Activated naive CD4-positive, alpha-beta T cell treated with anti-CD3 and anti-CD28 coated beads, Interleukin-2, amount 50 U/mL, for 72 hours (primary cell): ENCODE data around the gene GCK. TPM values are rescaled to one million over a fixed set of nuclear protein-coding genes. Genes with fewer than 3 reads are reported as not detected.

Experiments
- ATAC-seq, 2 donors: fragments of 150-1000 bp; cut with Tn5 transposase; 2 replicates each; pipeline ENCODE4 v1.10.0; 2021; ENCODE audit warnings: mild to moderate bottlenecking in 2 of 2, moderate library complexity in 2 of 2
- DNase-seq, 2 donors: peaks; one replicate each; pipeline ENCODE4 v3.0.0; 2021 to 2022; ENCODE audit warnings: low spot score in 2 of 2
- H3K27ac Mint-ChIP-seq, 2 donors: one replicate each; pipeline ENCODE4 v1.8.0; 2022; ENCODE audit warnings: mild to moderate bottlenecking in 2 of 2, mixed read lengths in 2 of 2
- H3K36me3 Mint-ChIP-seq, 2 donors: one replicate each; pipeline ENCODE4 v1.8.0; 2022; ENCODE audit warnings: mixed read lengths in 2 of 2
- H3K9me3 Mint-ChIP-seq, 2 donors: one replicate each; pipeline ENCODE4 v1.8.0; 2022; ENCODE audit warnings: mixed read lengths in 2 of 2
- total RNA-seq, 2 donors: library from RNA; stranded (reverse); gene quantifications; one replicate each; pipeline ENCODE4 v1.2.3, GENCODE V29; 2022

Gene GCK
- total RNA-seq, 2 donors from 2014 or later, result 0.80 to 1.2 TPM

DNA sequence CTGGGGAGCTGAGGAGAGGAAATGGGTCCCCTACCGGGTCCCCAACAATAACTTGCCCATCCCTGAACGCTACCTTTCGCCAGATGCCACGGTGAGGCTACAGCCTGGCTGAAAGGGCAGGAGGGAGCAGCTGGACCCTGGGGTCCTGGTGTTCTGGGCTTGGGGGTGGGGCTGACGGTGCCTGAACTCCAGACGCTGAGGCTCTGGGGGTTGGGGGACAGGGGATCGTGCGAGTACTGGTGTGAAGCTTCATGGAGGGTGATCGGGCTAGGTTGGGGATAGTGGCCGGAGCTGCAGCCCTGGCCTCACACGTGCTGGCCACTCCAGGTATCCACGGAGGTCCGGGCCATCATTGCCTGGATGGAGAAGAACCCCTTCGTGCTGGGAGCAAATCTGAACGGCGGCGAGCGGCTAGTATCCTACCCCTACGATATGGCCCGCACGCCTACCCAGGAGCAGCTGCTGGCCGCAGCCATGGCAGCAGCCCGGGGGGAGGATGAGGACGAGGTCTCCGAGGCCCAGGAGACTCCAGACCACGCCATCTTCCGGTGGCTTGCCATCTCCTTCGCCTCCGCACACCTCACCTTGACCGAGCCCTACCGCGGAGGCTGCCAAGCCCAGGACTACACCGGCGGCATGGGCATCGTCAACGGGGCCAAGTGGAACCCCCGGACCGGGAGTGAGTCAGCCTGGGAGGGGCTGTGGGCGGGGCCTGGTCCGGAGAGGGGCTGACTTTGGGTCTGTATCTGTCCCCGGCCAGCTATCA is 76.8 kb downstream of the GCK start:
- no peak for ATAC-seq
- H3K36me3 Mint-ChIP-seq, result peaks cover 0 to 6% of the 10 kb centered on the region in 2 donors
- no peaks in the 10 kb centered on the region for H3K9me3 Mint-ChIP-seq
- peak overlapping the region in 1 of 2 donors; percentile 38 for H3K27ac Mint-ChIP-seq
- DNase-seq, result no peak

DNA sequence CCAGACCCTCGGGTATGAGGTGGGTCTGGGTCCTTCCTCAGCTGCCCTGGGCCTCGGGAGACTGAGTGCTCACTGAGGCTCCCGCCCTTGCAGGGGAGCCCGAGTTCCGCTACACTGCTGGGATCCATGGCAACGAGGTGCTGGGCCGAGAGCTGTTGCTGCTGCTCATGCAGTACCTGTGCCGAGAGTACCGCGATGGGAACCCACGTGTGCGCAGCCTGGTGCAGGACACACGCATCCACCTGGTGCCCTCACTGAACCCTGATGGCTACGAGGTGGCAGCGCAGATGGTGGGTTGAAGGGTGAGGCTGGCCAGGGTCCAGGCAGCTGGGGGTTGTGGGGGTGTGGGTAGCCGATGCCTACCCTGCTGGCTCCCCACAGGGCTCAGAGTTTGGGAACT is 77.5 kb downstream of the GCK start:
- ATAC-seq (no peak), DNase-seq (no peak)
- peaks cover 0 to 6% of the 10 kb centered on the region in 2 donors for H3K36me3 Mint-ChIP-seq
- H3K27ac Mint-ChIP-seq, result peak overlapping the region in 1 of 2 donors; percentile 38
- no peaks in the 10 kb centered on the region for H3K9me3 Mint-ChIP-seq

- Mint-ChIP-seq H3K36me3 (peaks cover 0 to 6% of the 10 kb centered on the region in 2 donors), H3K27ac (no peak overlapping the region), H3K9me3 (no peaks in the 10 kb centered on the region)
Observed at GRCh38 chr7:44110719-44111635, 78.3 kb downstream of the GCK start.

DNA sequence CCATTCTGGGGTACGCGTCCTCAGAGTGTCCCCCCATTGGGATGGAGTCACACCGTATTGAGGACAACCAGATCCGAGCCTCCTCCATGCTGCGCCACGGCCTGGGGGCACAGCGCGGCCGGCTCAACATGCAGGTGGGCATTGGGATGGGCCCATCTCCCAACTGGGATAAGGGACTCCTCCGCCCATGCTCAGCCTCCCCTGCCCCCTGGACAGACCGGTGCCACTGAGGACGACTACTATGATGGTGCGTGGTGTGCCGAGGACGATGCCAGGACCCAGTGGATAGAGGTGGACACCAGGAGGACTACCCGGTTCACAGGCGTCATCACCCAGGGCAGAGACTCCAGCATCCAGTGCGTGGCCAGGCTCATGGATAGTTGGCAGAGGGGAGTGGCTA is 79.2 kb downstream of the GCK start:
- ATAC-seq (no peak), DNase-seq (no peak)
- H3K27ac Mint-ChIP-seq, result no peak overlapping the region
- peaks cover 0 to 6% of the 10 kb centered on the region in 2 donors for H3K36me3 Mint-ChIP-seq
- no peaks in the 10 kb centered on the region for H3K9me3 Mint-ChIP-seq

More at GRCh38 chr7:44110719-44111635, 78.3 kb downstream of the GCK start:
- ATAC-seq (no peak), DNase-seq (no peak)

DNA sequence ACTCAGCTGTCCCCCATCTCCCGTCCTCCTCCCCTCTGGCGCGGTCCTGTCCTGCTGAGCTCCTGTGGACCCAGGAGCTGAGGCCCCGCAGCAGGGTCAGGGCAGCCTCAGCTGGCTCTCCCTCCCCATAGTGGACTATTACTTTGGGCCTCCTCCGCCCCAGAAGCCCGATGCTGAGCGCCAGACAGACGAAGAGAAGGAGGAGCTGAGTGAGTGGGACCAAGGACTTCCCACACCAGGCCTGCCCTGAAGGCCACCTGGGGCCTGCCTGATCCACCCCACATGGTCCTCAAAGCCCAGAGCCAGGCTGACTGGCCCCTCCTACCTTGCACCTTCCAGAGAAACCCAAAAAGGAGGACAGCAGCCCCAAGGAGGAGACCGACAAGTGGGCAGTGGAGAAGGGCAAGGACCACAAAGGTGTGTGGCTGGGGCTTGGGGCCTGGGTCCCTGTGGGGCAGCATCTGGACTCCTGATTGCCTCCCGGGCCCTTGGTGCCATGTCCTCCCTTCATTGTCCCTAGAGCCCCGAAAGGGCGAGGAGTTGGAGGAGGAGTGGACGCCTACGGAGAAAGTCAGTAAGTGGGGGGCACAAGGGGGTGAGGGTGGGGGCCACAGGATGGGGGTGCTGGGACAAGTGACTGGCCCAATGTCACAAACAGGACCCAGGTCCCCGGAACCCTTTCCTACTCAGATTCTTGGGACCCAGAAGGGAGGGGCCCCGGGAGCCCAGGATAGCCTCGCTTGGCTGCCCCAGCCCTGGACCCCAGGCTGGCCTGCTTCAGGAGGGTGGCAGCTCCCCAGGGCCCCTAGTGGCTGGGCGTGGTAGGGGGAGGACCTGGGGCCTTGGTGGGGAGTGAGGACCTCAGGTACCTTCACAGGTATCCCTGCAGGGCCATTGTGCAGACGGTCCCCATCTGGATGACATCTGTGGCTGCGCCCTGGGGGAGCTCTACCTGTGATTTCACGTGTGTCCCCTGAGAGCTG is 80.2 kb downstream of the GCK start:
- Mint-ChIP-seq H3K9me3 (no peaks in the 10 kb centered on the region), H3K27ac (peak overlapping the region in 1 of 2 donors; percentile 70), H3K36me3 (peaks cover 0 to 4% of the 10 kb centered on the region in 2 donors)
- DNase-seq, result no peak
- no peak for ATAC-seq

DNA sequence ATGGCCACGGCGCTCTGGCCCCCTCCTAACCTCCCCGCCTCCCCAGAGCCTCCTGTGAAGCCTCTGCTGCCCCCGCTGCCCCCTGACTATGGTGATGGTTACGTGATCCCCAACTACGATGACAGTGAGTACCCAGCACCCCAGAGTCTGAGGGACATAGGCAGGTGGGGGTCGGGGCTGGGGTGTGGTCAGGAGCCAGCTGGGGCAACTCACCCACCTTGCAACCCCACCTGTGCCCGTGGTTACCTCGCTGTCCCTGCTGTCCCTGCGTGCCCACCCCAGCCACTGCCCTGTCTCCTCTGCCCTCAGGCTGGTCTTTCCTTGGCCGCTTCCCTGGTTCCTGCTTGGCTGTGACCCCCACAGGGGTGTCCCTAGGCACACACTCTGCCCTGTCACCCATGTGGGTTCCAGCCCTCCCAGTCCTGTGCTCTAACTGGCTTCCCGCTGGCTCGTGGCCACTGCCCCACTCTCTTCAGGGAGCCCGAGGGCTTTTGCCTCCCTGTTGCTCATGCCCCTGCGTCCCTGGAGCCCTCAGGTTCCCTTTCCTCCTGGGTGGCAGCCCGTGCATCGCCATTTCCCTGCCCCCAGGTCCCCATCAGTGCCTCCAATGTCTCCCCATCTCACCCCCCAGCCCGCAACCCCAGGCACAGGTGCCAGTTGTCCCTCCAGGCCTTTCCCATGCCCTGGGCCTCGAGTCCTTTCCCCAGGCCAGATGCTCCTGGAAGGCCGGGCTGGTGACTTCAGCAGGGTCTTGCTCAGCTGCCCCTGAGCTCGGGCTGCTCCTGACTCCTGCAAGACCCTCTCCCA is 81.1 kb downstream of the GCK start:
- no peaks in the 10 kb centered on the region for H3K36me3 Mint-ChIP-seq
- no peaks in the 10 kb centered on the region for H3K9me3 Mint-ChIP-seq
- no peak for DNase-seq
- ATAC-seq, result no peak
- H3K27ac Mint-ChIP-seq, result peak overlapping the region in 1 of 2 donors; percentile 70

GRCh38 chr7:44107116-44107960 is 81.9 kb downstream of the GCK start:
- no peaks in the 10 kb centered on the region for H3K36me3 Mint-ChIP-seq
- no peaks in the 10 kb centered on the region for H3K9me3 Mint-ChIP-seq
- no peak for ATAC-seq
- DNase-seq, result no peak
- H3K27ac Mint-ChIP-seq, result no peak overlapping the region

GRCh38 chr7:44106311-44107065 is 82.8 kb downstream of the GCK start:
- no peaks in the 10 kb centered on the region for H3K36me3 Mint-ChIP-seq
- no peaks in the 10 kb centered on the region for H3K9me3 Mint-ChIP-seq
- H3K27ac Mint-ChIP-seq, result peak overlapping the region in 1 of 2 donors; percentile 19
- DNase-seq (no peak), ATAC-seq (no peak)

DNA sequence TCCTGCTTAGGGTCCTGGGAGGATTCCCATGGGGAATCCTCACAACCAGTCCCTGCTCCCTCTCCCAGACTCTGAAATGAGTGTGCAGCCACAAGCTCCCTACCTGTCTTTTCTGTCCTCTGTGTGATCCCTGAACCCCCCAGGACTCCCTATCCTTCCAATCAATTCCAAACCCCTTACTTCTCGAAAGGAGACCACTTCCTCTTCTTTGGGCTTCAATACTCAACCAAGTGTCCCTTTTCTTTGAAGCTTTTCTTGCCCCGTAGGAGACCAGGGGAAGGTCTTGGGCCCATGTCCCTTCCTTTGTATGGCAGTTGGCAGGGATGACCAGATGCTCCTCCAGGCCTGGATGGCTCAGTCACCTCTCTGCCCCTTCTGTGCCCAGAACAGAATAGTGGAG is 83.4 kb downstream of the GCK start:
- ATAC-seq (no peak), DNase-seq (no peak)
- peak overlapping the region; percentile 19 to 48 for H3K27ac Mint-ChIP-seq
- no peaks in the 10 kb centered on the region for H3K36me3 Mint-ChIP-seq
- H3K9me3 Mint-ChIP-seq, result no peaks in the 10 kb centered on the region

DNA sequence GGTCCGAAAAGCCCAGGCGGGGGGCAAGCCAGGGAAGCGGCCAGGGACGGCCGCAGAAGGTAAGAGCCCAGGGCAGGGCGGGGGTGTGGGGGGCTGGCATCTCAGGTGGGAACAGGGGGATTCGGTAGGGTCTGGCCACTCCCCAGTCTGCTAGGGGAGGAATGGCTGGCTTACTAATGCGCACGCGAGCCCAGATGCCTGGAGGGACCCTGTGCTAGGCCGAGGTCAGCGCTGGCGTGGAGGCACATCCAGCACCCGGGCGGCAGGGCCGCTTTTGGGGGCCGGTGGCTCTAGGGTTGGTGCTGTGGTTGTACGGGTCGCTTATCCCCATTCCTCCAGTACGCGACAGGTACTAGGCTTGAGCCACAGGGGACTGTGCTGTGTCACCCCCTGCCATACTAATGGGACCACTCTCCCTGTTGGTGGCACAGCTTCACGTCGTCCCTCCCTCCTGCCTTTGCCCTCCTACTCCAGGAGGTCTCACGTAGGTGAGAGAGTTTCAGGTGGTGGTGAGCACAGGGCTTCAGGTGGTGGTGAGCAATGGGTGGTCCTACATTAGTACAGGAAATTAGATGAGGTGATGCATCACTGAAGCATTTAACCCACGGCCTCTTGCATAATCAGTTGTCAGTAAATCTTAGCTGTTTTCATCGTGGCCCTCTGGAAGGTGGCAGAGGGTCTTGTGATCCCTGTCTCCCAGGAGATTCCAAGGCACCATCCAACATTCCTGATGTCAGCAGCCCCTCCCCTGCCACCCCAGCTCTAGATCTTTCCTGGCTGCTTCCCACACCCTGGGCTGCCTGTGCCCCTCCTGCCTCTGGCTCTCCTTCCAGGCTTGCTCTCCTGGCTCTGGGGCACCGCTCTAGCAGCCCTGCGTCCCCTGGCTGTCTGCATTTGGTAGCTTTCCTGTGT is 84.1 kb downstream of the GCK start:
- no peaks in the 10 kb centered on the region for H3K36me3 Mint-ChIP-seq
- ATAC-seq, result peak; percentile 36 to 42
- peak overlapping the region; percentile 19 to 84 for H3K27ac Mint-ChIP-seq
- DNase-seq, result no peak
- no peaks in the 10 kb centered on the region for H3K9me3 Mint-ChIP-seq

GRCh38 chr7:44103923-44104859 is 85.0 kb downstream of the GCK start, which contains the start of gene AEBP1:
Gene AEBP1, plus strand, starts transcription at chr7:44104345. Its CDS starts 321 bp downstream, at chr7:44104666.
- Mint-ChIP-seq H3K9me3 (no peaks in the 10 kb centered on the region), H3K36me3 (no peaks in the 10 kb centered on the region), H3K27ac (peak within 1 kb of the TSS; percentile 19 to 84)
- no peak for DNase-seq
- peak; percentile 59 to 86 for ATAC-seq

DNA sequence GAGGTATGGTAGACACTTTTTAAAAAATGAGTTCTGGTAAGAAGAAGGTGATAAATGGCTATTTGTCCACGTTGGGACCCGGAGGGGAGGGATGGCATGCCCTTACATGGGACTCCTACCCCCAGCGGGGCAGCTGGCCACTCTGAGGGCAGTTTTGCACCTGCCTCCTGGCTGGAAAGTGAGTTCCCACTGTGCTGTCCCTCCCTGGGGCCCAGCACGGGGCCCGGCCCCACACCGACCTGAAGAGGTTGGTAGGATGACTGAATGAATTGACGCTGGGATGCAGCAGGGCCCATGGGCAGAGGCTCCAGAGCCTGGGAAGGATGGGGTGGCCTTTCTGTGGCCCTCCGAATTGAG is 85.7 kb downstream of the GCK start:
- Mint-ChIP-seq H3K27ac (no peak overlapping the region), H3K36me3 (no peaks in the 10 kb centered on the region), H3K9me3 (no peaks in the 10 kb centered on the region)
- DNase-seq (no peak), ATAC-seq (no peak)
